Loucy (cell line): ENCODE results near the gene RP9.

Experiments
- H2AFZ ChIP-seq: fragments of 200-600 bp; sonication (generic); 2 replicates; pipeline ENCODE4 v1.6.0; 2016; ENCODE audit warnings: antibody characterized with exemption, mild to moderate bottlenecking, low read length, moderate library complexity
- H3F3A ChIP-seq: fragments of 200-600 bp; 2 replicates; pipeline ENCODE4 v1.6.0; 2016; ENCODE audit warnings: antibody characterized with exemption, low read depth, mild to moderate bottlenecking
- H3K27me3 ChIP-seq: fragments of 200-600 bp; sonication (generic); 2 replicates; pipeline ENCODE4 v1.6.1; 2014; ENCODE audit warnings: low read length, mild to moderate bottlenecking; ENCODE audit not compliant: insufficient read depth, poor library complexity, severe bottlenecking
- H3K36me3 ChIP-seq: fragments of 200-600 bp; sonication (generic); 2 replicates; pipeline ENCODE4 v1.6.1; 2016; ENCODE audit warnings: low read length; ENCODE audit not compliant: insufficient read depth
- H3K4me1 ChIP-seq: fragments of 200-600 bp; sonication (generic); 2 replicates; pipeline ENCODE4 v1.5.1; 2014; ENCODE audit warnings: low read length, mild to moderate bottlenecking; ENCODE audit not compliant: insufficient read depth, poor library complexity, severe bottlenecking
- H3K4me2 ChIP-seq: fragments of 200-600 bp; sonication (generic); 2 replicates; pipeline ENCODE4 v1.6.0; 2014; ENCODE audit warnings: antibody characterized with exemption, low read length, low read depth, mild to moderate bottlenecking; ENCODE audit not compliant: poor library complexity, severe bottlenecking
- H3K4me3 ChIP-seq: fragments of 200-600 bp; sonication (generic); 2 replicates; pipeline ENCODE4 v1.5.1; 2014; ENCODE audit warnings: low read length, mild to moderate bottlenecking, mixed read lengths; ENCODE audit not compliant: poor library complexity, severe bottlenecking
- H3K79me2 ChIP-seq: fragments of 200-600 bp; sonication (generic); 2 replicates; pipeline ENCODE4 v1.6.1; 2014; ENCODE audit warnings: low read length; ENCODE audit not compliant: insufficient read depth
- H3K9ac ChIP-seq: fragments of 200-600 bp; sonication (generic); 2 replicates; pipeline ENCODE4 v1.6.0; 2014; ENCODE audit warnings: mild to moderate bottlenecking, low read depth, low read length, moderate library complexity; ENCODE audit not compliant: poor library complexity, severe bottlenecking
- H3K9me2 ChIP-seq: fragments of 200-600 bp; sonication (generic); replicated peaks from 2 replicates; pipeline ENCODE4 v1.6.1; 2016; ENCODE audit warnings: low read depth, low read length, mixed read lengths
- H3K9me3 ChIP-seq: fragments of 200-600 bp; sonication (generic); 2 replicates; pipeline ENCODE4 v1.6.1; 2014; ENCODE audit warnings: mild to moderate bottlenecking, antibody characterized with exemption, low read length, low read depth; ENCODE audit not compliant: insufficient read depth
- H4K20me1 ChIP-seq: fragments of 200-600 bp; sonication (generic); 2 replicates; pipeline ENCODE4 v1.6.0; 2014; ENCODE audit warnings: antibody characterized with exemption, low read length, mild to moderate bottlenecking; ENCODE audit not compliant: insufficient read depth, poor library complexity, severe bottlenecking
- EZH2phosphoT487 ChIP-seq: fragments of 200-600 bp; IDR thresholded peaks from 2 replicates; pipeline ENCODE4 v1.6.1; 2018; ENCODE audit warnings: antibody characterized with exemption, mild to moderate bottlenecking, moderate library complexity, borderline replicate concordance
- TF ChIP-seq, protein P1 (sequence below): fragments of 200-600 bp; sonication (generic); conservative IDR thresholded peaks from 2 replicates; pipeline ENCODE4 v1.5.1; 2014; ENCODE audit warnings: mild to moderate bottlenecking, antibody characterized with exemption, low read length

The RP9 gene

DNA sequence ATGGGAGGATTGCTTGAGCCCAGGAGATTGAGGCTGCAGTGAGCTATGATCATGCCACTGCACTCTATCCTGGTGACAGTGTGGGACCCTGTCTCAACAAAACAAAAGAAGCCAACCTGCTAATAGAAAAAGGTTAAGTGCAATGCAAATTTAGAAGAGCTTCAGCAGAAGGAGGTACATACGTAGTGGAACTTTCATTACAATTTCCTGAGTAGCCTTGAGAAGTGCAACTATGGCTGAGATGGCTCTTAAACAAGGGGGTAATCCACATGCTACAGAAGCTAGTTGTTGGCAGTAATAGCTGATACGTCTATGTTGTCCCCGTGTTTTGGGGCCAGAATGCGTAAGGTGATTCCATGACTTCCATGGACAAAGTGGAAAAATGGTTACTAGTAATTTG is 36.0 kb downstream of the RP9 start:
- Histone ChIP-seq H3F3A (no peaks in the 10 kb centered on the region), H3K4me2 (no peak overlapping the region)

DNA sequence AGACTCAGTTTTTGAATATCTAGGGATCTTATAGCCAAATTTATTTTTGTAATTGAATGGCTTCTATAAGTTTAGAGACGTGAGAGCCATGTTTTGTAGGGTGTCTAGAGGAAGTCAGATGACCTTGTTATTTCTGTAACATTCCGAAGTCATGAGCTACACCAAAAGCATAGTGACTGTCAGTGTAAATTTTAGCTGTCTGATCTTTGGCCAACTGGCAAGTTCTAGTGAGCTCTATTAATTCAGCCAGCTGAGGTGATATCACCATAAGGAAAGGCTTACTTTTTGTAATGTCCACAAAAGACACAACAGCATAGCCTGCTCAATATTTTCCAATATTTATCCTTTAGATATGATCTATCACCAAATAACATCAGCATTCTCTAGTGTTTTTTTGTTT is 36.7 kb downstream of the RP9 start:
- Histone ChIP-seq H3K79me2 (no peaks in the 10 kb centered on the region), H2AFZ (no peak overlapping the region), H3K27me3 (no peaks in the 10 kb centered on the region), H4K20me1 (no peaks in the 10 kb centered on the region), H3K9me2 (no peaks in the 10 kb centered on the region), H3K4me2 (no peak overlapping the region), H3F3A (no peaks in the 10 kb centered on the region), H3K9ac (no peak overlapping the region), H3K4me1 (peaks cover 17% of the 10 kb centered on the region), H3K4me3 (no peak overlapping the region), H3K36me3 (no peaks in the 10 kb centered on the region), H3K9me3 (peaks cover 4% of the 10 kb centered on the region; the same call in 1 of the 2 replicates)
- no peak for TF ChIP-seq EZH2phosphoT487
- TF ChIP-seq, protein P1, sequence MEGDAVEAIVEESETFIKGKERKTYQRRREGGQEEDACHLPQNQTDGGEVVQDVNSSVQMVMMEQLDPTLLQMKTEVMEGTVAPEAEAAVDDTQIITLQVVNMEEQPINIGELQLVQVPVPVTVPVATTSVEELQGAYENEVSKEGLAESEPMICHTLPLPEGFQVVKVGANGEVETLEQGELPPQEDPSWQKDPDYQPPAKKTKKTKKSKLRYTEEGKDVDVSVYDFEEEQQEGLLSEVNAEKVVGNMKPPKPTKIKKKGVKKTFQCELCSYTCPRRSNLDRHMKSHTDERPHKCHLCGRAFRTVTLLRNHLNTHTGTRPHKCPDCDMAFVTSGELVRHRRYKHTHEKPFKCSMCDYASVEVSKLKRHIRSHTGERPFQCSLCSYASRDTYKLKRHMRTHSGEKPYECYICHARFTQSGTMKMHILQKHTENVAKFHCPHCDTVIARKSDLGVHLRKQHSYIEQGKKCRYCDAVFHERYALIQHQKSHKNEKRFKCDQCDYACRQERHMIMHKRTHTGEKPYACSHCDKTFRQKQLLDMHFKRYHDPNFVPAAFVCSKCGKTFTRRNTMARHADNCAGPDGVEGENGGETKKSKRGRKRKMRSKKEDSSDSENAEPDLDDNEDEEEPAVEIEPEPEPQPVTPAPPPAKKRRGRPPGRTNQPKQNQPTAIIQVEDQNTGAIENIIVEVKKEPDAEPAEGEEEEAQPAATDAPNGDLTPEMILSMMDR = no peak

More for the DNA sequence above, 36.0 kb downstream of the RP9 start:
- no peak overlapping the region for H3K9ac ChIP-seq
- no peaks in the 10 kb centered on the region for H3K9me2 ChIP-seq
- H3K79me2 ChIP-seq = no peaks in the 10 kb centered on the region
- H3K4me3 ChIP-seq = no peak overlapping the region
- H3K27me3 ChIP-seq = no peaks in the 10 kb centered on the region
- no peaks in the 10 kb centered on the region for H3K36me3 ChIP-seq
- TF ChIP-seq, protein P1 = no peak
- TF ChIP-seq EZH2phosphoT487 = no peak
- H3K4me1 ChIP-seq = peaks cover 25% of the 10 kb centered on the region
- H2AFZ ChIP-seq = no peak overlapping the region
- H4K20me1 ChIP-seq = no peaks in the 10 kb centered on the region
- peaks cover 4% of the 10 kb centered on the region; the same call in 1 of the 2 replicates for H3K9me3 ChIP-seq

DNA sequence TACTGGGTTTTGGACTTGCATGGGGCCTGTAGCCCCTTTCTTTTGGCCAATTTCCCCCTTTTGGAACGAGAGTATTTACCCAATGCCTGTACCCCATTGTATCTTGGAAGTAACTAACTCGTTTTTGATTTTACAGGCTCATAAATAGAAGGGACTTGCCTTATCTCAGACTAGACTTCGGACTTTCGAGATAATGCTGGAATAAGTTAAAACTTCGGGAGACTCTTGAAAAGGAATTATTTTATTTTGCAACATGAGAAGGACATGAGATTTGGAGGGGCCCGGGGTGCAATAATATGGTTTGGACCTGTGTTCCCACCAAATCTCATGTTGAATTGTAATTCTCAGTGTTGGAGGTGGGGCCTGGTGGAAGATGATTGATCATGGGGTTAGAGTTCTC is 38.4 kb downstream of the RP9 start:
- Histone ChIP-seq H3F3A (no peaks in the 10 kb centered on the region), H3K4me3 (no peak overlapping the region), H3K4me2 (no peak overlapping the region), H3K9ac (no peak overlapping the region), H3K79me2 (no peaks in the 10 kb centered on the region), H3K36me3 (no peaks in the 10 kb centered on the region), H3K27me3 (no peaks in the 10 kb centered on the region), H3K9me2 (no peaks in the 10 kb centered on the region), H2AFZ (no peak overlapping the region), H4K20me1 (no peaks in the 10 kb centered on the region), H3K9me3 (peaks cover 4% of the 10 kb centered on the region; the same call in 1 of the 2 replicates), H3K4me1 (peaks cover 1% of the 10 kb centered on the region)
- TF ChIP-seq EZH2phosphoT487 = no peak
- TF ChIP-seq, protein P1 = no peak
